Astrocyte (in vitro differentiated cells and primary cell): ENCODE results near the gene NRTN. TPM values are rescaled to one million over a fixed set of nuclear protein-coding genes. Genes with fewer than 3 reads are reported as not detected.

Experiments used
- DNase-seq: peaks from one replicate; pipeline ENCODE4 v3.0.0-alpha.2; 2010; ENCODE audit warnings: low read depth
- FAIRE-seq: peaks from 2 replicates; lab custom pipeline; 2011; peaks lifted over from hg19 to GRCh38; lab: Jason Lieb, UNC
- H2AFZ ChIP-seq: 2 replicates; pipeline ENCODE4 v1.6.0; 2012; ENCODE audit warnings: low read depth, low read length, inconsistent platforms
- H3K27ac ChIP-seq: 2 replicates; pipeline ENCODE4 v1.5.1; 2011; ENCODE audit warnings: low read depth, low read length, inconsistent platforms
- H3K27me3 ChIP-seq: 2 replicates; pipeline ENCODE4 v1.6.0; 2011; ENCODE audit warnings: low read length, inconsistent platforms; ENCODE audit not compliant: insufficient read depth
- H3K36me3 ChIP-seq: 2 replicates; pipeline ENCODE4 v1.5.1; 2011; ENCODE audit warnings: low read length, inconsistent platforms; ENCODE audit not compliant: insufficient read depth
- H3K4me1 ChIP-seq: 2 replicates; pipeline ENCODE4 v1.5.1; 2011; ENCODE audit warnings: low read length, inconsistent platforms; ENCODE audit not compliant: insufficient read depth
- H3K4me2 ChIP-seq: 2 replicates; pipeline ENCODE4 v1.6.0; 2012; ENCODE audit warnings: low read length, inconsistent platforms
- H3K4me3 ChIP-seq: 2 replicates; pipeline ENCODE4 v1.5.1; 2011; ENCODE audit warnings: low read depth, mild to moderate bottlenecking, low read length, inconsistent platforms; ENCODE audit not compliant: insufficient read depth
- H3K79me2 ChIP-seq: 2 replicates; pipeline ENCODE4 v1.6.0; 2012; ENCODE audit warnings: mild to moderate bottlenecking, low read length, inconsistent platforms; ENCODE audit not compliant: insufficient read depth
- H3K9ac ChIP-seq: 2 replicates; pipeline ENCODE4 v1.6.0; 2012; ENCODE audit warnings: mild to moderate bottlenecking, low read length, inconsistent platforms
- H3K9me3 ChIP-seq: 2 replicates; pipeline ENCODE4 v1.5.1; 2012; ENCODE audit warnings: low read depth, mild to moderate bottlenecking, low read length, inconsistent platforms; ENCODE audit not compliant: insufficient read depth
- H4K20me1 ChIP-seq: 2 replicates; pipeline ENCODE4 v1.6.0; 2012; ENCODE audit warnings: low read length, inconsistent platforms; ENCODE audit not compliant: insufficient read depth
- H3K27ac Mint-ChIP-seq: one replicate; pipeline ENCODE4 v1.8.0; 2021; ENCODE audit warnings: mild to moderate bottlenecking, mixed read lengths; ENCODE audit not compliant: unreplicated experiment
- H3K27me3 Mint-ChIP-seq: one replicate; pipeline ENCODE4 v1.8.0; 2021; ENCODE audit warnings: low read depth, mixed read lengths; ENCODE audit not compliant: unreplicated experiment
- H3K36me3 Mint-ChIP-seq: one replicate; pipeline ENCODE4 v1.8.0; 2021; ENCODE audit warnings: low read depth, mixed read lengths; ENCODE audit not compliant: unreplicated experiment
- H3K4me1 Mint-ChIP-seq: one replicate; pipeline ENCODE4 v1.8.0; 2021; ENCODE audit warnings: low read depth, mixed read lengths; ENCODE audit not compliant: unreplicated experiment
- H3K4me3 Mint-ChIP-seq: one replicate; pipeline ENCODE4 v1.8.0; 2021; ENCODE audit warnings: mild to moderate bottlenecking, moderate library complexity, mixed read lengths; ENCODE audit not compliant: unreplicated experiment
- H3K9me3 Mint-ChIP-seq: one replicate; pipeline ENCODE4 v1.8.0; 2021; ENCODE audit warnings: mild to moderate bottlenecking, mixed read lengths; ENCODE audit not compliant: unreplicated experiment
- EZH2 ChIP-seq: IDR thresholded peaks from 2 replicates; pipeline ENCODE4 v1.6.1; 2012; ENCODE audit warnings: mild to moderate bottlenecking, low read length, inconsistent platforms; ENCODE audit not compliant: insufficient read depth
- total RNA-seq: library from RNA; stranded (reverse); gene quantifications from 2 replicates; pipeline ENCODE4 v1.2.1, GENCODE V29; 2021
- TF ChIP-seq, protein P1 (sequence below): IDR thresholded peaks from 2 replicates; pipeline ENCODE4 v1.5.1; 2011; ENCODE audit warnings: low read depth, mild to moderate bottlenecking, inconsistent platforms, low read length, moderate library complexity; ENCODE audit not compliant: insufficient read depth

Gene NRTN
- total RNA-seq, 1 donor from 2014 or later = 0.66 TPM

DNA sequence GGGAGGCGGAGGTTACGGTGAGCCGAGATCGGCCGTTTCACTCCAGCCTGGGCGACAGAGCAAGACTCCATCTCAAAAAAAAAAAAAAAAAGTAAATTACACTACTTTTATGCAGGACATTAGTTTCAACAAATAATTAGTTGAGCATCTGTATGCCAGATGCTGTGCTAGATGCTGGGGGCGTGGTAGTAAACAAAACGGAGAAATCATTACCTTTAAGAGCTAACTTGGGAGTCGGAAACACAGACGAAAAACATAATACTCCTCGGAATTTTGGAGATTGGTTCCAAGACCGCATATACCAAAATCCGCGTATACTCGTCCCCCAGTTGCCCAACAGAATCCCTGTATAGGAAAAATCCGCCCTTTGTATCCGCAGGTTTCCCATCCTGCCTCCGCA lies 12.6 kb upstream of the NRTN start:
- FAIRE-seq (no peak), DNase-seq (no peak)
- Histone ChIP-seq H3K9ac (no peak overlapping the region), H3K27ac (no peak overlapping the region), H3K4me1 (peaks cover 7% of the 10 kb centered on the region), H3K79me2 (peaks cover 9% of the 10 kb centered on the region), H2AFZ (no peak overlapping the region), H3K4me2 (no peak overlapping the region), H3K36me3 (peaks cover 5% of the 10 kb centered on the region), H3K27me3 (no peaks in the 10 kb centered on the region), H3K4me3 (no peak overlapping the region), H4K20me1 (peaks cover 7% of the 10 kb centered on the region), H3K9me3 (no peaks in the 10 kb centered on the region)
- H3K36me3 Mint-ChIP-seq = peaks cover 7% of the 10 kb centered on the region
- peaks cover 2% of the 10 kb centered on the region for H3K9me3 Mint-ChIP-seq
- peaks cover 6% of the 10 kb centered on the region for H3K27me3 Mint-ChIP-seq
- H3K4me1 Mint-ChIP-seq = peaks cover 5% of the 10 kb centered on the region
- no peak overlapping the region for H3K27ac Mint-ChIP-seq
- H3K4me3 Mint-ChIP-seq = no peak overlapping the region
- TF ChIP-seq EZH2 = no peak
- TF ChIP-seq, protein P1, sequence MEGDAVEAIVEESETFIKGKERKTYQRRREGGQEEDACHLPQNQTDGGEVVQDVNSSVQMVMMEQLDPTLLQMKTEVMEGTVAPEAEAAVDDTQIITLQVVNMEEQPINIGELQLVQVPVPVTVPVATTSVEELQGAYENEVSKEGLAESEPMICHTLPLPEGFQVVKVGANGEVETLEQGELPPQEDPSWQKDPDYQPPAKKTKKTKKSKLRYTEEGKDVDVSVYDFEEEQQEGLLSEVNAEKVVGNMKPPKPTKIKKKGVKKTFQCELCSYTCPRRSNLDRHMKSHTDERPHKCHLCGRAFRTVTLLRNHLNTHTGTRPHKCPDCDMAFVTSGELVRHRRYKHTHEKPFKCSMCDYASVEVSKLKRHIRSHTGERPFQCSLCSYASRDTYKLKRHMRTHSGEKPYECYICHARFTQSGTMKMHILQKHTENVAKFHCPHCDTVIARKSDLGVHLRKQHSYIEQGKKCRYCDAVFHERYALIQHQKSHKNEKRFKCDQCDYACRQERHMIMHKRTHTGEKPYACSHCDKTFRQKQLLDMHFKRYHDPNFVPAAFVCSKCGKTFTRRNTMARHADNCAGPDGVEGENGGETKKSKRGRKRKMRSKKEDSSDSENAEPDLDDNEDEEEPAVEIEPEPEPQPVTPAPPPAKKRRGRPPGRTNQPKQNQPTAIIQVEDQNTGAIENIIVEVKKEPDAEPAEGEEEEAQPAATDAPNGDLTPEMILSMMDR = no peak

DNA sequence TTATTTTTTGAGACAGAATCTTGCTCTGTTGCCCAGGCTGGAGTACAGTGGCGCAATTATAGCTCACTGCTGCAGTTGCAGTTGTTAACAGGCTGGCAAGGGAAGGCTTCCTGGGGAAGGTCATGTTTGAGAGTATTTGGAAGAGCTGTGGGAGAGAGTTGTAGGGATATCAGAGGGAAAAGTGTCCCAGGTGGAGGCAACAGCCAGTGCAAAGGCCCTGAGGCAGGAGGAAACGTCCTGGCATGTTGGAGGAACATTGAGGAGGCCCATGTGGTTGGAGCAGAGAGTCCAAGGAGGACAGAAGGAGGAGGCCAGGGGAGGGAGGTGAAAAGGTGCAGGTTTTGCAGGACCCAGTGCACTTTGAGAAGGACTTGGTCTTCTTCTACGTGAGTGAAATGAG lies 11.7 kb upstream of the NRTN start:
- Mint-ChIP-seq H3K9me3 (peaks cover 2% of the 10 kb centered on the region), H3K4me1 (peaks cover 5% of the 10 kb centered on the region), H3K27me3 (peaks cover 6% of the 10 kb centered on the region), H3K27ac (no peak overlapping the region), H3K4me3 (peak overlapping the region; percentile 17), H3K36me3 (peaks cover 7% of the 10 kb centered on the region)
- DNase-seq (no peak), FAIRE-seq (no peak)
- TF ChIP-seq, protein P1 = no peak
- no peak for TF ChIP-seq EZH2
- H3K36me3 ChIP-seq = peaks cover 5% of the 10 kb centered on the region
- no peaks in the 10 kb centered on the region for H3K27me3 ChIP-seq
- H3K79me2 ChIP-seq = peaks cover 9% of the 10 kb centered on the region
- no peak overlapping the region for H3K4me3 ChIP-seq
- H3K4me2 ChIP-seq = no peak overlapping the region
- H3K9me3 ChIP-seq = no peaks in the 10 kb centered on the region
- H3K9ac ChIP-seq = no peak overlapping the region
- no peak overlapping the region for H2AFZ ChIP-seq
- peaks cover 7% of the 10 kb centered on the region for H4K20me1 ChIP-seq
- no peak overlapping the region for H3K27ac ChIP-seq
- H3K4me1 ChIP-seq = peaks cover 7% of the 10 kb centered on the region

DNA sequence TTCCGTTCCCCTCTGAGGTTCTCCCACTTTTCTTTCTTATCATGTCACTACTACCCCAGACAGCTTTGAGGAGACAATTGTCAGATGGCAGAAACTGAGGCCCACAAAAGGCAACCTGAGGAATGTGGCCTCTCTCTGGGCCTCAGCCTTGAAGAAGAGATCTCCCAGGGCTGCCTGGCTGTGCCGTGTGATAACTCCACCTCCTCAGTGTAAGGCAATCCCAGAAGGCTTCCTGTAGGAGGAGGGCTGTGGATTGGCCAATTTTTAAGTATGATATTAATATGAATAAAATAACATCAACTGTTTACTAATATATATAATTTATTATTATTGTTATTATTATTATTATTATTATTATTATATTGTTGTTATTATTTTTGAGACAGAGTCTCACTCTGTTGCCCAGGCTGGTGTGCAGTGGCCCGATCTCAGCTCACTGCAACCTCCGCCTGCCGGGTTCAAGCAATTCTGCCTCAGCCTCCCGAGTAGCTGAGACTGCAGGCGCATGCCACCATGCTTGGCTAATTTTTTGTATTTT lies 9.4 kb upstream of the NRTN start:
- H3K27me3 Mint-ChIP-seq = peaks cover 9% of the 10 kb centered on the region
- no peaks in the 10 kb centered on the region for H3K9me3 ChIP-seq
- H3K4me1 Mint-ChIP-seq = peaks cover under 1% of the 10 kb centered on the region
- H3K4me2 ChIP-seq = no peak overlapping the region
- DNase-seq (no peak), FAIRE-seq (no peak)
- H3K9me3 Mint-ChIP-seq = peaks cover 2% of the 10 kb centered on the region
- H3K79me2 ChIP-seq = no peaks in the 10 kb centered on the region
- TF ChIP-seq EZH2 = no peak
- TF ChIP-seq, protein P1 = no peak
- peaks cover under 1% of the 10 kb centered on the region for H3K36me3 Mint-ChIP-seq
- no peaks in the 10 kb centered on the region for H4K20me1 ChIP-seq
- no peak overlapping the region for H3K27ac Mint-ChIP-seq
- no peaks in the 10 kb centered on the region for H3K36me3 ChIP-seq
- H3K4me3 Mint-ChIP-seq = no peak overlapping the region
- no peak overlapping the region for H3K9ac ChIP-seq
- no peak overlapping the region for H2AFZ ChIP-seq
- H3K27ac ChIP-seq = no peak overlapping the region
- no peaks in the 10 kb centered on the region for H3K27me3 ChIP-seq
- no peak overlapping the region for H3K4me3 ChIP-seq
- H3K4me1 ChIP-seq = no peaks in the 10 kb centered on the region
